HuH-7.5 (cell line): ENCODE measurements around the gene C1QTNF6.

ENCODE experiments used
- DNase-seq: peaks from one replicate; pipeline ENCODE4 v3.0.0; 2011; ENCODE audit warnings: low spot score

C1QTNF6 gene

DNA sequence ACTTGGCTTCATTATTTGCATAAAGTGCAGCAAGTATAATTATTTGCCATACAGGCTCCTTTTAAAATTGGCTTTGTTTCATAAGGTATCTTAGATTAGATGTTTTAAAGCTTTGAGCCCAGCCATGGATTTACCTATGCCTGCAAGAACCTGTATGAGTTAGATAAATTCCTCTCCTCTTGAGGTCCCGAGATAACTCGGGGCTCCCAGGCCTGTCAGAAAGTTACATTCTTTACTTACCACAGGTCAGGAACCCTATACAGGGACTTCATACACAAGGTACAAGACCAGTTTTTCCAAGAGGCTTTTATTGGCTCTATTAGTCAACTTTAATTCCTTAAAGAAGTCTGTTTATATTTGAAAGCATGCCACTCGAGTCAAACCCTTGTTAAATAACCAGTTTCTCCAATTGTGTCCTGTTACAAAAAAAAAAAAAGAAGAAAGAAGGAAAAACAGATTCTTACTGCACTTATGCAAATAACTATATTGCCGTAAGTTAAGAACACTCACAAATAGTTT is 2.3 kb upstream of the C1QTNF6 start:
- no peak for DNase-seq

DNA sequence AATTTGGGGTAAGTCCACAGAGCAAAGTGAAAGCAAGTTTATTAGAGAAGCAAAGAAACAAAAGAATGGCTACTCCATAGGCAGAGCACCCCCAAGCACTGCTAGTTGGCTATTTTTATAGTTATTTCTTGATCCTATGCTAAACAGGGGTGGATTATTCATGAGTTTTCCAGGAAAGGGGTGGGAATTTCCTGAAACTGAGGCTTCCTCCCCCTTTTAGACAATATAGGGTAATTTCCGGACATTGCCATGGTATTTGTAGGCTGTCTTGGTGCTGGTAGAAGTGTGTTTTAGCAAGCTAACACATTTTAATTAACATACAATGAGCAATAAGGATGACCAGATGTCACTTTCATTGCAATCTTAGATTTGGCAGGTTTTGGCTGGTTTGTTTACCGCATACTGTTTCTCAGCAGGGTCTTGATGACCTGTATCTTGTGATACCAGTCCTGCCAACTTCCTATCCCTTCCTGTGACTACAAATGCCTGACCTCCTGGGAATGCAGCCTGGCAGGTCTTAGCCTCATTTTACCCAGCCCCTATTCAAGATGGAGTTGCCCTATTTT is 937 bp upstream of the C1QTNF6 start:
- no peak for DNase-seq

DNA sequence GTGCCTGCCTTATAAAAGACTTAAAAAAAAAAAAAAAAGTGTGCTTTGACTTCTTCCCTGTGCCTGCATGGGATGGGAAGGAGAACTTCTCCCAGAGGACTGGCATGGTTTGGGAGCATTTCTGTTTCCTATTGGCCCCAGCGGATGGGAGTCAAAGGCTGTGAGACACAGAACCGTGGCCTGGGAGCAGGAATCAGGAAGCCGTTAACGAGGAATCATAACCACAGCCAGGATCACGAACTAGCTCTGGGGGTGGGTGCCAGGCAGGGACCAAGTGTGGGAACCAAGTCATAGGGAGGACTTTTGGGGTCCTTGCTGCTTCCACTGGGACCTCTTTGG is 526 bp downstream of the C1QTNF6 start:
- no peak for DNase-seq

DNA sequence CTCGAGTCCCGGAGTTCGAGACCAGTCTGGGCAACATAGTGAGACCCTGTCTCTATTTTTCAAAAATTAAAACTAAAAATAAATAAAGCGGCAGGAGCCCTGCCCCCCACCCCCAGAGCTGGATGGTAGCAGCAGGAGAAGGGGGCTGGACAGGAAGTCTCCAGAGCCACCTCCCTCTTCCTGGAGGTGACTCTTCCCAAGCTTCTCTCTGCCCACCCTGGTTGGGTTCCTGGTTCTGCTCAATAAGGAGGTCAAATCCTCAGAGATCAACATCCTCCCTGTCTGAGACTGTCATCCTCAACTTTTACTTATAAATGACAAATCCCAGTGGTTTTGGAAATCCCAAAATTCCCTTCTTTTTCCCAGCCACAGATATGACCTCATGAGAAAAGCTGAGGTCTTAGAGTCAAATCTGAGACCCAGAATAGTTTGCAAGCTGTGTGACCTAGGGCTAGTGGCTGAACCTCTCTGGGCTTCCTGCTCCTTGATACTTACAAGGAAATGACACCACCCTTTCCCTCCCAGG is 987 bp downstream of the C1QTNF6 start:
- DNase-seq: no peak

DNA sequence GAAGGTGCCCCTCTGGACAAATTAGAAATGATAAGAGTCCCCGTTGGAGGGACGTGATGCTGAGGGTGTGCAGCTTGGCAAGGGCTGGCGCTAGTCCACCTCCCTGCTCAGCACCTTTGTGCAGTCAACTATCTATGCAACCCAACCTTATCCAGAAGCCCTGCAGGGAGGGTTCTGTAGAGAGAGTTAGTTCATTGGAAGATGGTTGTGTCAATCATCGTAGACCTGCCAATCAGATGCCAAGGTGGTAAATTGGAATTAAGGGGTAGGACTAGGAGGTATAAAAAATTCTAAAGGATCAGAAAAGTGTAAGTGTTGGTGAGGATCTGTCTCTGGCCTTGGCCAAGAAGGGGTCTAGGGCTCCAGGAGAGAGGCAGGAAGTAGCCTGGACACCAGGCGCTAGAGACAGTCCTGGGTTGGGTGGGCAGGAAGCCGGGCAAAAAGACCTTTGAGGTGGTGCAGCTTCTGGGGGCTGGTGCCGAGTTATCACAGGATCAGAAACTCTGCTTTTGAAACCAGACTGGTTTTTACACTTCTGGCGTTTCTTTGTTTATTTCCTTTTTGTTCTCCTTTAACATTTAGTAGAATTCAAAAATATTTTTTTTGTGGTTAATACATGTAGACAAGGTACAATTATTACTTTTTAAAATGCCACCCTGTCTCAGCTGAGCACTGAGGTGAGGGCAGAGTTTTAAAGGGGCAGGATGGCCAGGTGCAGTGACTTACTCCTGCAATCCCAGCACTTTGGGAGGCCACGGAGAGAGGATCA is 1.6 kb downstream of the C1QTNF6 start:
- DNase-seq: no peak

DNA sequence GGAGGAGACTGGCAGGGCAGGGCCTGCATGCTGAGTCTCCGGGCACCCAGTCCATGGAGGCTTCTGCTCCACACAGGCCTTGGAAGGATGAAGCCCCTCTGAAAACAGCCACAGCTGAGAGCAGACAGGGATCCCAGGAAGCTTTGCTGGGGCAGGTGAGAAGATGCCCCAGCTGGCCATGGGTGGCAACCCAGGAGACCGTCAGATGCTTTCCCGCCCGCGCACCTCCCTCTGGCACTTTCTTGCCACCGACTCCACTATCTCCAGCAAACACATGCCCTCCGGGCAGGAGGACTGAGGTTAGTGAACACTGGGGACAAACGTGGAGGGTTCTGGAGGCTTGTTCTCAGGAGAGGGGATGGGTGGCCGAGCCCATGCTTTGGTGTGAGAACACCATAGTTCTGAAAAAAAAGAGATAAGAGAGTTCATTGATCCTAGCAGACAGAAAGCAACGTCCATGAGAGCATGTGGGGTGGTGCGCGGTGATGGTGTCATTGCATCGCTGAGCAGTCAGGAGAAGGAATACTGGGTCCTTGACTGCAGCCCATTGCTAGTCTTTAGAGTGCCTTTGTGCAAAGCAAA is 2.3 kb downstream of the C1QTNF6 start:
- no peak for DNase-seq

DNA sequence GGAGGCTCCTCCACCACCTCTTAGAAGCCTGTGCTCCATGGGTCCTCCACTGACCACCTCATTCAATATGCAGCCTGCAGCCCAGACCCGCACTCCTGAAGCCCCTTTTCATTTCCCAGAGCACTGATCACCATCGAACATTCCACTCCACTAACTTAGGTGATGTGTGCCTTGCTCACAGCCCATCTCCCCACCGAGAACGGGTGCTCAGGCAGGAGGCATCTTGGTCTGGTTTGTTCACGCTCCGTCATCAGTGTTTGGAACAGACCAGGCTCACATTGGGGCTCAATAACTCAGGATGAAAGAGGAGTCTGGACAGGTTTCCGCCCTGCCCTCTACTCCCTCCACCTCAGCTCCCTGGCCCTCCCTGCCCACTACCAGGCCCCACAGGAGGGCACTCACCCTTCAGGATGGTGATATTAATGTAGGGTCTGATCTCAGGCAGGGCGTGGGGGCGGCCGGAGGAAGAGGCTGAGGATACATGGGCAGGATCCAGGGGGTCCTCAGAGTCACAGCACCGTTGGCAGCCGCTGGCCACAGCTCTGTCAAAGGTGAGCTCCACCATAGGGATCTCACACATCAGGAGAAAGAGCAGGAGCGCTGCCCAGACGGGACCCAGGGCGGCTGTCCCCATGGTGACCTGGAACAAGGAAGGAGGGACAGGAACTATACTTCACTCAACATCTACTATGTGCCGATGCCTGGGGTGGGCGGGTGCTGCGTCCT is 3.1 kb downstream of the C1QTNF6 start:
- DNase-seq: no peak

DNA sequence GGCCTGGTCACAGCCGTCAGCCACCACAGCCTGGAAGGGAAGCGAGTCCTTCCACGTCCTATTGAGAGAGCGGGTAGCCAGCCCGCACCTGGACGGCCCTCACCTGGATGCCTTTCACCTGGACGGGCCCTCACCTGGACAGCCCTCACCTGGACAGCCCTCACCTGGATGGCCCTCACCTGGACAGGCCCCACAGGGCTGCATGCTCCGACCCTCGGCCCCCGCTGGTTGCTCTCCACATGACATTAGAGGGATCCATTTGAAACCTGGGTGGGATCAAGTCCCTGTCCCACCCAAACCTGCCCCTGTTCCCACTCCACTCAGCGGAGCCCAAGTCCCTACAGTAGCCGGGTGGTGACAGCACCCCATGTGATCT is 3.7 kb downstream of the C1QTNF6 start:
- no peak for DNase-seq

DNA sequence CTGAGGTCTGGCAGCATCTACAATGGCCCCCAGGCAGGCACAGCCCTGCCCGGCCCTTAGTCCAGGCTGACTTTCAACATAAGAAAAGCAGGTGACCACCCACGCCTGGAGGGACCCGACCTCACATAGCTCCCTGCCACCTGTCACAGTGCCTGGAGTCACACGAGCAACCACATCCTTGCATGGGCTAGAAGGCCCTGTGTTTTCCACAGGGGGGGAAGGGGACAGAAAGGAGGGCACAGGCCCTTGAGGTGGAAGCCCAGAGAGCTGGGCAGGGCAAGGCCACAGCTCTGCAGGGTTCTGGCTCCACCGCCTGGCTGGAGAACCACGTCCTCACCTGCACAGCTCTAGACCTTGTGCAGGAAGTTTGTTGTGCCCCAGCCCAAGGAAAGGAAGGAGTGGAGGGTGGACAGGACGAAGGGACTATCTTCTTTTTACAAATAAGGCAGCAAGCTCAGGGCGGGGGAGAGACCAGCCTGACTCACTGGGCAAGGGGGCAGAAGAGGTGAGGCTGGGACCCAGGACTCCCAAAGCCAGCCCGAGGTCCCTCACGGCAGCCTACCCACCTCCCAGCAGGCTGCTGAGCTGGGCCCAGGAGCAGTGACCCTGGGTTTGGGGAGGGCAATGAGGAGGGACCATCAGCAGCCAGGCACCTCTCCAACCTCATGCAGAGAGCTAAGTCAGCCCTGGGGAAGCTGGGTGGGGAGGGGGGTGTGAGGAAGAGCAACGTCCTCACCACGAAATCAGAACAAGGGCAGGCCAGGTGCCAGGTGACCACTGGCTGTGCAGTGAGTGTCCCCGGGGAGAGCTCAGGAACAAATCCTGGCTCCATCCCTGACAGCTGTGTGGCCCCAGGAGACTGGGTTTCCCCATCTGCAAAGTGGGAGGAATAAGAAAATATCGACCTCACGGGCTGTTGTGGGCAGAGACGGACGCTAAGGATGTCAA is 4.3 kb downstream of the C1QTNF6 start:
- DNase-seq: no peak

DNA sequence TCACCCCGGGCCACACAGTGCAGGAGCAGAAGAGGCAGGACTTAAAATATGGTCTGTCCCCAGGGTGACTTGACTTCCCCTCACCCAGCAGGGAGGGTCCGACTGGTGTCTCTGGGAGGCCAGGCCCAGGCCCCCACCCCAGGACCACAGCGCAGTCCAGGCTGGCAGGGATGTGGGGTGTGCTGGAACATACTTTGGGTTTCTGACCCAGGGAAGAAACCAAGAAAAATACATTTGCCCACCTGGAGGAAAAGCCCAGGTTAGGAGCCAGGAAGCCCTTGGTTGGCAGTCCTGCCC is 5.2 kb downstream of the C1QTNF6 start:
- no peak for DNase-seq

DNA sequence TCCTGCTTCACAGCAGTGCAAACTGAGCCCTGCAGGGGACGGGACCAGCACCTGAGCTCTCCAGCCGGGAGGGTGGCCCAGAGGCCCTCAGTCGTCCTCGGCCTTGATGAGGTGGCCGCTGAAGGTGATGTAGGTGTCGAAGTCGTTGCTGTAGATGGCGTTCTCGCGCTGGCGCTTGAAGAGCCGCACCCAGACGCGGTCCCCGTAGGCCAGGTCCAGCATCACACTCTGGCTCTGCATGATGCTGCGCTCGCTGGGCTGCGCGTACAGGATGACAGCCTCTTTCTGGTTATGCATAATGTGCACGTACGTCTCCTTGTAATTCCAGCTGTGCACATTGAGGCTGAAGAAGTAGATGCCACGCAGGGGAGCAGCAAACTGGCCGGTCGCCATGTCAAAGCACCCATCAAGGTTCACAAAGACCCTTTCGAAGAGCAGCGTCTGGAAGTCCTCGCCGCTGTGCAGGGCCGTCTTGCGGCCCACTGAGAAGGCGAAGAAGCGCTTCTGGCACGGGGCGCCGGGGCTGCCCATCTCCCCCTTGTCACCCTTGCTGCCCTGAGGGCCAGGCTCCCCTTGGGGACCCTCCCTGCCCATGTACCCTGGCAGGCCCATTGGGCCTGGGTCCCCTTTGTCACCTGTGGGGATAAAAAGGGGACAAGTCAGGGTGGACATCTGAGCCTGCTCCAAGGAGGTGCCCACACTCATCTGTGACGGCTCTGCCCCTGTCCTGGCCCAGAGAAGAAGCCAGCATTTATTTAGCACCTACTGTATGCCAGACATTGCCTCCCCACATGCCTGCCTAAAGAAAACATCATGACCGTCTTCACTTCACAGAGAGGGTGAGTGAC is 5.7 kb downstream of the C1QTNF6 start:
- no peak for DNase-seq

DNA sequence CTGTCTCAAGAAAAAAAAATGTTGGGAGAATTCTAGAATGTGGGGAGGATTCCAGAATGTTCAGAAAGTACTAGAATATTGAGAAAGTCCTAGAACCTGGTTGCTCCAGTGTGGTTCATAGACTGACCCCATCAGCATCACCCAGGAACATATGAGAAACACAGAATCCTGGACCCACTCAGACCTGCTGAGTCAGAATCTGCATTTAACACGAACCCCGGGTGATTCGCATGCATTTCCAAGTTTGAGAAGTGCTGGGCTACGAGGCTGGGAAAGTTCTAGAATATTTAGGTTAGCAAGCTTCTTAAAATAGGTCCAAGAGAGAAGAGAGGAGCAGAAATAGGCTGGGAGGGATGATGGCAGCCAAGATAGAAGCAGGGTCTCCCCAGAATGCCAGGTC is 6.4 kb downstream of the C1QTNF6 start:
- no peak for DNase-seq

DNA sequence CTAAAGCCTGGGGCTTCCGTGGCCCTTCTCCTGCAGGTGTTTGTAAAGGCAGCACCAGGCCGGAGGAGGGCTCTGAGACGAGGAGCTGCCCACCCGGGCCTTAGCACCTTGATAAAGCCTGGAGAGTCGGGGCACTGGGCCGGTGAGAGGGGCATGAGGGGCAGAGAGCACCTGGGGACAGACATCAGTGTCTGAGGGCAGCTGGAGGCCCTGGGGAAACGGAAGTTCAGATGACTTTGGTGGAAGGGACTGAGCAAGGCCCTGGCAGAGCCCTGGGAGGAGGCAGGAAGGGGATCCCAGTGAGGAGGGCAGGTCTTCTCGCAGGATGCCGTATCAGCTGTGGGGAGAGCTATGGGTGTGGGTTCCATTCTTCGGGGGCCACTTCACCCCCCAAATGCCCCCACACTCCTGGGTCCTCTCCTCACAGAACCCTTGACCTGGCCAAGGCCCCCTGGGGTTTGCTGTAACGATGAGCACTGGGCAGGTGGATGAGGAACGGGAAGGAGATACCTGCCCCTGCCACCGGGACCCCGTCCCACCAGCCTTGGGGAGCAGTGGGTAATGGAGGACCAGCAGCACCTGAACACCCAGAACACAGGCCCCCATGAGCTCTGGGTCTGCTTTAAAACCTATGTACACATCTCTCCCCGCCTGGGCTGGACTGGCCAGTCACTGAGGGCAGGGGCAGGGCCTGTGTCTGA is 7.4 kb downstream of the C1QTNF6 start:
- DNase-seq: no peak

DNA sequence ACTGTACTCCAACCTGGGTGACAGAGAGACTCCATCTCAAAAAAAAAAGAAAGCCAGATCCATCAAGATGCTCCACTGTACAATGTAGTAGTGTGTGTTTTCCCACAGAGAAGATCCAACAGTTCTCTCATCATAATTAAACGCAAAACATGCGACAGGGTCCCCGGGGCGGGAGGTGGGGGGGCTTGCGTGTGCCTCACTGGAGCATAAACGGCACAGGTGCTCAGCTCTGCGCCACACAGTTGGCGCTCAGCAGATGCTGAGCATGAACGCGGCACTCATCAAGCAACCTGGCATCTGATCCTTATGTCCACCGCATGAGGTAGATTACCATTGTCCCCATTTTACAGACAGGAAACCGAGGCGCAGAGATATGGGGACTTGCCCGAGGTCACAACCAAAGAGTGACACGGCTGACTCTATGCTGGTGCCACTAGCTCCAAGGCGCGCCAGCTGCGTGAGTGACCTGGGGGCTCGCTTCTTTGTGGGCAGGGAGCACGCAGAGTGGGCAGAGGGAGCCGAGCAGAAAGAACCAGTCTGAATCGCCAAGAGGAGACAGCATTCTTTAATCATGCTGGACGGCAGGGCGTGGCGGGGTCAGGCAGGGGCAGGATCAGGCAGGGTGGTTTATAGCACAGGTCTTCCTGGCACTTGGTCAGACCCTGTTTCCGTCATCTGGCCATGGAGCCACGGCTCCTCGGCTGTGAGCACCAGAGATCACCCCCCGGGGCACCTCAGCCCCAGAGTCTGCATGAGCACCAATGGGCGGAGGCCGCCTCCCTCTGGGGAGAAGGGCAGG is 8.2 kb downstream of the C1QTNF6 start:
- no peak for DNase-seq

DNA sequence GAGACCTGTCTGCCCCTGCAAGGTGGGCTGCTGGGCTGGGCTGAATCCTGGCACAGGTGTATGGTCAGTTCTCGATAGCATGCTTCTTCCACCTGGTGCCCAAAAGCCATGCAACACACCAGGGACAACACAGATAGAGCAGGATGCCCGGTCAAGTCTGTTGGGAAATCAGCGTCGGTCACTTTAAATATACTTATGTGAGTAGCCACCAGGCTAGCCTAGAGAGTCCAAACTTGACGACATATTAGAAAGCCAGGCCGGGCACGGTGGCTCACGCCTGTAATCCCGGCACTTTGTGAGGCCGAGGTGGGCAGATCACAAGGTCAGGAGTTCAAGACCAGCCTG is 8.9 kb downstream of the C1QTNF6 start:
- DNase-seq: no peak

DNA sequence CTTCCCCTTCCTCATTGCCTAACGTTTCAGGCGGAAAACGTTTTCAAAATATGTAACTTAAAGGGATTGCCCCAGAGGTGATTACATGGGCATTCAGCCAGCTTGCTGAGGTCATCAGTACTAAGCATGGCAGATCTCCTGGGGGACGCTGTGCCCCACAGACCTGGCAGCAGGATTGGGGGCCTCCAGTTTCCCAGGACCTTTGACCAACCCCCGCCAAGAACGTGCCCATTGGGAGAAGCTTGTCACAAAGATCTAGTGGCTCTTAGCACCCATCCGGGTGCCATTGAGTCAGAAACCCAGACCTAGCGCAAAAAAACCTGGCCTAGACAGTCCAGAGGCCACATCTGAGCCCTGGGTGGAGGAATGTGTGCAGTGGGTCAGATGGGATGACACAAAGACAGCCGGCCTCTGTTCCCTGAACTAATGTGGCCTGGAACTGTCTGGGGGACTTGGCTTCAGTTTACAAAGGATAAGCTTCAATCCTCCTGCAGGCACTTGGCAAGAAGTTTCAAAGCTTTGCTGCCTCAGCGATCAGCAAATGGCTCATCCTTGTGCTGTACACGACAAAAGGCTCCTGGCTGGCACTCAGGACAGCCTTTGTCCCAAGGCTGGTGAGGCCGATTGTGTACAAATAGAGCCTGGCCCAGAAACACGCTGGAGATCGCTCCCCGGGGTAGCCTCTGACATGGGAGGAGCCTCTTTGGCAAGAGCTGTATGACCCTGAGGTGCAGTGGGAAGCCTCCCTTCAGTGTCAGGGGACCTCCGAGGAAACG is 9.5 kb downstream of the C1QTNF6 start:
- DNase-seq: no peak

DNA sequence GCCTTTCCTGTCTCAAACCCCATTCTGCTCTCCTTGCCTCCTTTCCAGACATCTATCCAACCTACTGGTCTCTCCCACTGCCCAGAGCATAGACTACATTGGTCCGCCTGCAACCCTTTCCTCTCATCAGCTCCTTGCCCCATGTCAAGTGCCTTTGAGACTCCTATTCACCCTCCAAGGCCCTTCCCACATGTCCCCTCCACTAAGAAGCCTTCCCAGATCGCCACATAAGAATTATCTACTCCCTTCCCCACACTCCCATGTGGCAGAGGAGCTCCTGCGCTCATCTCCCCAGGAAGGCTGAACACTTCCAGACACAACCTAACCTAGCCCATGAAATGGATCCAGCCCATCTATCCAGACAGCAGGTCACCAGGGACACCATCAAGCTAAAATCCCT is 10.3 kb downstream of the C1QTNF6 start:
- no peak for DNase-seq

DNA sequence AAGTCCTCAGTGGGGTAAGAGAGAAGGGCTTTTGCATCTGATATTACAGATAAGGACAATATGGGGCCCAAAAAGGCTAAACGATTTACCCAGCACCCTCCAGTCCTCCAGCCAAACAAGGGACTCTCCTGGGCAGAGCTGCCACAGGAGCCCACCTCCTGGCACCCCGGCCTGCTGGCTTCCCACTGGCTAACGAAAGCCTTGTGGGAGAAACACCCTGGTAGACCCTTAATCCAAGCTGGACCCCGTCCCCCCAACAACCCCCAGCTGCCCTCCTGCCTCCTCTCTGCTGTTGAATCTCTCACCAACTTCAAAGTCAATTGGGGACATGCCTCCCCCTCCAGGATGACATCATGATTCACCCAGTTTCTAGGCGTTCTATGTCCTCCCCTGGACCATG is 10.8 kb downstream of the C1QTNF6 start:
- no peak for DNase-seq
